Endodermal cell (in vitro differentiated cells): ENCODE data around the gene TESK1. TPM values are rescaled to one million over a fixed set of nuclear protein-coding genes. Genes with fewer than 3 reads are reported as not detected.
A peak's percentile ranks its signal among the peaks of the same experiment; 100 is the strongest.

ENCODE experiments used
- DNase-seq: peaks from one replicate; pipeline ENCODE4 v3.0.0-alpha.2; 2017
- H3K27ac ChIP-seq: 2 replicates; pipeline ENCODE4 v1.5.1; 2013; ENCODE audit warnings: mild to moderate bottlenecking, low read depth, low read length, moderate library complexity
- H3K27me3 ChIP-seq: 2 replicates; pipeline ENCODE4 v1.6.1; 2013; ENCODE audit warnings: mild to moderate bottlenecking, low read length, moderate library complexity; ENCODE audit not compliant: insufficient read depth, control insufficient read depth, poor library complexity, severe bottlenecking
- H3K36me3 ChIP-seq: 2 replicates; pipeline ENCODE4 v1.7.0; 2013; ENCODE audit warnings: mild to moderate bottlenecking, low read length, moderate library complexity; ENCODE audit not compliant: control insufficient read depth, insufficient read depth
- H3K4me1 ChIP-seq: one replicate; pipeline ENCODE4 v1.7.0; 2013; ENCODE audit warnings: low read length; ENCODE audit not compliant: control insufficient read depth, insufficient read depth
- H3K4me3 ChIP-seq: 2 replicates; pipeline ENCODE4 v1.5.1; 2013; ENCODE audit warnings: mild to moderate bottlenecking, low read length, moderate library complexity
- H3K9ac ChIP-seq: 2 replicates; pipeline ENCODE4 v1.6.1; 2013; ENCODE audit warnings: mild to moderate bottlenecking, low read length, moderate library complexity; ENCODE audit not compliant: poor library complexity, severe bottlenecking; ENCODE audit errors: extremely low read depth
- H3K9me3 ChIP-seq: 2 replicates; pipeline ENCODE4 v1.6.1; 2013; ENCODE audit warnings: mild to moderate bottlenecking, low read length, moderate library complexity; ENCODE audit not compliant: control insufficient read depth
- H3K27ac Mint-ChIP-seq: 2 replicates; pipeline ENCODE4 v1.8.0; 2020; ENCODE audit warnings: mixed read lengths
- H3K27me3 Mint-ChIP-seq: 2 replicates; pipeline ENCODE4 v1.8.0; 2021; ENCODE audit warnings: mild to moderate bottlenecking, mixed read lengths; ENCODE audit not compliant: insufficient read depth
- H3K36me3 Mint-ChIP-seq: 2 replicates; pipeline ENCODE4 v1.8.0; 2020; ENCODE audit warnings: low read depth, mixed read lengths
- H3K4me1 Mint-ChIP-seq: 2 replicates; pipeline ENCODE4 v1.8.0; 2020; ENCODE audit warnings: mixed read lengths
- H3K4me3 Mint-ChIP-seq: 2 replicates; pipeline ENCODE4 v1.8.0; 2020; ENCODE audit warnings: mild to moderate bottlenecking, moderate library complexity, mixed read lengths
- H3K9me3 Mint-ChIP-seq: 2 replicates; pipeline ENCODE4 v1.8.0; 2020; ENCODE audit warnings: mild to moderate bottlenecking, mixed read lengths
- WGBS, 2 experiments: methylation state at CpG; one replicate each; pipeline versions ENCODE4 v1.1.5 to v1.1.7; 2013; ENCODE audit warnings: missing lambda C conversion rate in 2 of 2, mixed read lengths in 1 of 2; ENCODE audit not compliant: insufficient coverage in 1 of 2, insufficient read length in 1 of 2; 5-methylcytosine and 5-hydroxymethylcytosine counted together
- total RNA-seq, 2 donors: library from RNA; stranded (reverse); fragmentation: NEBNext Ultra II Directional in 1 of 2; extraction: Animal tissue kit (Norgen Biotek cat#: 25700) in 1 of 2; gene quantifications; 2 replicates in 1 of 2; 3 replicates in 1 of 2; pipeline ENCODE4 v1.2.1, GENCODE V29; 2021
- TF ChIP-seq, protein P1 (sequence below): fragments of 200-600 bp; sonication (generic); conservative IDR thresholded peaks from 2 replicates; pipeline ENCODE4 v1.5.0; 2021; ENCODE audit warnings: antibody characterized with exemption, mild to moderate bottlenecking

The TESK1 gene
- total RNA-seq, 2 donors from 2014 or later, result 30.7 to 35.2 TPM

DNA sequence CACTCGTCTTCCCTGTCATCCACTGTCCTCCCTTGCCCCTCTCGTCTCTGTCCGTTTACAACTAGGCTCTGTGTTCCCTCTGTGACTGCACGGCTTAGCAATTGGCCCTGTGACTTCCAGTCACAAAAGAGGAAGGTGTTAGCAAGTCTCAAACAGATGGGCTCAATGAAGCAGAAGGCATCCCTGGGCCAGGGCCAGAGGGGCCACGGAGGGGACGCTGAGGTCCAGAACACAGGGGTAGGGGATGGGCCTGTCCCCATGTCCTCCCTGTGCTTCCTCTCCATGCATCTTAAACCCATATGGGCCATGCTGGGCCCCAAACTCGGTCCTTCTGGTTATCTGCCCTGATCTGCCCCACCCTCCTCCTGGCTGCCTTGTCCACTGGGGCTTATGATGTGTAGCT is 13.3 kb downstream of the TESK1 start, which contains the start of gene CD72:
Gene CD72, minus strand, starts transcription at position 89 of the 403 bp plus-strand sequence. CDS start 110 bp downstream, outside the sequence.
- H3K27me3 Mint-ChIP-seq, result peaks cover 60% of the 10 kb centered on the region
- Histone ChIP-seq H3K9ac (no peak within 1 kb of the TSS), H3K27ac (no peak within 1 kb of the TSS), H3K27me3 (peaks cover 43% of the 10 kb centered on the region), H3K4me3 (peak within 1 kb of the TSS; percentile 68), H3K9me3 (no peaks in the 10 kb centered on the region), H3K36me3 (no peaks in the 10 kb centered on the region), H3K4me1 (no peaks in the 10 kb centered on the region)
- H3K4me1 Mint-ChIP-seq, result peaks cover 12% of the 10 kb centered on the region
- no peaks in the 10 kb centered on the region for H3K36me3 Mint-ChIP-seq
- no peak within 1 kb of the TSS for H3K27ac Mint-ChIP-seq
- TF ChIP-seq, protein P1, sequence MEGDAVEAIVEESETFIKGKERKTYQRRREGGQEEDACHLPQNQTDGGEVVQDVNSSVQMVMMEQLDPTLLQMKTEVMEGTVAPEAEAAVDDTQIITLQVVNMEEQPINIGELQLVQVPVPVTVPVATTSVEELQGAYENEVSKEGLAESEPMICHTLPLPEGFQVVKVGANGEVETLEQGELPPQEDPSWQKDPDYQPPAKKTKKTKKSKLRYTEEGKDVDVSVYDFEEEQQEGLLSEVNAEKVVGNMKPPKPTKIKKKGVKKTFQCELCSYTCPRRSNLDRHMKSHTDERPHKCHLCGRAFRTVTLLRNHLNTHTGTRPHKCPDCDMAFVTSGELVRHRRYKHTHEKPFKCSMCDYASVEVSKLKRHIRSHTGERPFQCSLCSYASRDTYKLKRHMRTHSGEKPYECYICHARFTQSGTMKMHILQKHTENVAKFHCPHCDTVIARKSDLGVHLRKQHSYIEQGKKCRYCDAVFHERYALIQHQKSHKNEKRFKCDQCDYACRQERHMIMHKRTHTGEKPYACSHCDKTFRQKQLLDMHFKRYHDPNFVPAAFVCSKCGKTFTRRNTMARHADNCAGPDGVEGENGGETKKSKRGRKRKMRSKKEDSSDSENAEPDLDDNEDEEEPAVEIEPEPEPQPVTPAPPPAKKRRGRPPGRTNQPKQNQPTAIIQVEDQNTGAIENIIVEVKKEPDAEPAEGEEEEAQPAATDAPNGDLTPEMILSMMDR, result no peak
- H3K9me3 Mint-ChIP-seq, result no peaks in the 10 kb centered on the region
- no peak for DNase-seq
- peak within 1 kb of the TSS; percentile 58 for H3K4me3 Mint-ChIP-seq
- WGBS, 2 experiments, result 85 to 88% methylated on average over 7 of the region's 7 CpGs

DNA sequence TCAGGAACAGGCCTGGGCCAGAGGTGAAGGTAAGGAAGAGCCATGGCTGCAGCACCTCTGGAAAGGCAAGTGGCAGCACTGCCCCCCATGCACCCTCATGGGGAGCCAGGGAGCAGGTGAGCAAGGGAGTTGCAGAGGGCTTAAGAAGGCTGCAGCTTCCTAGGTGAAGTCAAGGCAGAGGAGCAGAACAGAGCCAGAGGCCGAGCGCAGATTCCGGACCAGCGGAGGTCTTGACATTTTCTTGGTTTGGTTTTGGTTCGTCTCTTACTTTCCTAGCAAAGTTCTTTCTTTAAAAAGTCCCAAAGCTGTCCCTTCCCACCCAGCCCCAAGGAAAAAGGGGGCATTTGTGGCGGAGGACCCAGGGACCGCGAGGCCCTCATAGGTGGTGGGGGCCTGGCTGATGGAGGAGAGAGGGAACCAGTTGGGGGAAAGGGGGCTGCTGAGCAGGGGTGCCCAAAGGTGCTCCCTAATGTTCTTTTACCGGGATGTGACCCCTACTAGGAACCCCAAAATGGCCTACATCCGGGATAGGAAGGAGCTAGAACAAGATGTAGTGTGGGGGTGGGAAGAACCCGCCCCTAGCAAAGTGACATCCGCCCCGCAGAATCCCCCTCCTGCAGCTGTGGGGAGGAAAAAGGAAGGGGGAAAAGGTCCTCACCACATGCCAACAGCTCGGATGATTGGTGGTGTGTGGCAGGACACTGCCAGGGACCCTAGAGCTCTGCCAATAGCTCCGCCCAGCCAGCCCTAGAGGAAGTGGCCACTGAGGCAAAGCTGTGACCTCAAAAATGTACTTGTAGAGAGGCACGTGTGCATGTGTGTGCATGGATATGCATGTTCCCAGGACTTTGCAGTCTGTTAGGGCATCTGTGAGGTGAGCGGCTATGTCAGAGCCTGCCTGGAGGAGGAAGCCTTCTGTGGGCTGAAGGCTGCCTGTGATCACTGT is 14.1 kb downstream of the TESK1 start:
- Mint-ChIP-seq H3K27me3 (peaks cover 53% of the 10 kb centered on the region), H3K36me3 (no peaks in the 10 kb centered on the region), H3K4me1 (peaks cover 12% of the 10 kb centered on the region), H3K4me3 (no peak overlapping the region), H3K9me3 (no peaks in the 10 kb centered on the region), H3K27ac (no peak overlapping the region)
- Histone ChIP-seq H3K9me3 (no peaks in the 10 kb centered on the region), H3K36me3 (no peaks in the 10 kb centered on the region), H3K27ac (no peak overlapping the region), H3K9ac (no peak overlapping the region), H3K4me1 (no peaks in the 10 kb centered on the region), H3K4me3 (no peak overlapping the region), H3K27me3 (peaks cover 38% of the 10 kb centered on the region)
- DNase-seq, result no peak
- WGBS, 2 experiments, result 90 to 97% methylated on average over 6 to 17 of the region's 17 CpGs
- TF ChIP-seq, protein P1, result no peak

DNA sequence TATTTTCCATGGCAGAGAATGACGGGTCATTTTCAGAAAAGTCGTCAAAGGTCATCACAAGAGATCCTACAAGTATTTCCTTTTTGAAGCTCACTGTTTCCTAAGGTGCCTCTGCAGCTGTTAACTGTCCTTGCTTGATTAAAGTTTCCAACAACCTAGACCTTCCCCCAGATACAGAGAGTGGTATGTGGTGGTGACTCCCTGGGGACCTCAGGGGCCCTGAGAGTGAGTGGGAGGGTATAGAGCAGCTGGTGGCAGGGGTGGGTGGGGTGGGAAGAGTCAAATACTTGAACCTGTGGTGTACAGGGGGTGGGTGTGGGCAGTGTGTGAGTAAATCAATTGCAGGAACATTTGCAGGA is 14.7 kb downstream of the TESK1 start:
- WGBS, 2 experiments, result 83 to 100% methylated on average over 2 of the region's 2 CpGs
- peaks cover 47% of the 10 kb centered on the region for H3K27me3 Mint-ChIP-seq
- Histone ChIP-seq H3K9me3 (no peaks in the 10 kb centered on the region), H3K36me3 (no peaks in the 10 kb centered on the region), H3K27me3 (peaks cover 32% of the 10 kb centered on the region), H3K4me3 (no peak overlapping the region), H3K27ac (no peak overlapping the region), H3K4me1 (no peaks in the 10 kb centered on the region), H3K9ac (no peak overlapping the region)
- peaks cover 12% of the 10 kb centered on the region for H3K4me1 Mint-ChIP-seq
- no peaks in the 10 kb centered on the region for H3K9me3 Mint-ChIP-seq
- H3K27ac Mint-ChIP-seq, result no peak overlapping the region
- TF ChIP-seq, protein P1, result no peak
- H3K36me3 Mint-ChIP-seq, result no peaks in the 10 kb centered on the region
- H3K4me3 Mint-ChIP-seq, result no peak overlapping the region
- DNase-seq, result no peak
